CD8-positive, alpha-beta memory T cell (primary cell): Measurements from ENCODE around the gene GRM7. TPM values are rescaled to one million over a fixed set of nuclear protein-coding genes. Genes with fewer than 3 reads are reported as not detected.

Experiments used
- CTCF ChIA-PET: fragments of 350-600 bp; sonication (Branson Sonifier 250); formaldehyde crosslinking; loops from one replicate; lab custom pipeline; 2021; ENCODE audit warnings: antibody characterized with exemption; lab: Charles Lee
- POLR2A ChIA-PET: fragments of 350-600 bp; sonication (Branson Sonifier 250); formaldehyde crosslinking; loops from one replicate; lab custom pipeline; 2021; ENCODE audit warnings: antibody characterized with exemption; lab: Charles Lee
- DNase-seq, 5 donors: peaks; one replicate each; pipeline versions ENCODE4 v3.0.0 to v3.0.0-alpha.2; 2020 to 2022; ENCODE audit warnings: mixed read lengths in 1 of 5
- H3K27ac ChIP-seq: one replicate; pipeline ENCODE4 v1.7.0; 2013; ENCODE audit warnings: low read depth, mild to moderate bottlenecking, low read length, moderate library complexity
- H3K27me3 ChIP-seq: 2 replicates; pipeline ENCODE4 v1.7.0; 2013; ENCODE audit warnings: low read length, mild to moderate bottlenecking; ENCODE audit not compliant: insufficient read depth, poor library complexity, severe bottlenecking
- H3K36me3 ChIP-seq: 2 replicates; pipeline ENCODE4 v1.7.0; 2013; ENCODE audit warnings: mild to moderate bottlenecking, low read length, moderate library complexity; ENCODE audit not compliant: insufficient read depth
- H3K4me1 ChIP-seq: 2 replicates; pipeline ENCODE4 v1.7.0; 2013; ENCODE audit warnings: mild to moderate bottlenecking, low read length, moderate library complexity; ENCODE audit not compliant: insufficient read depth
- H3K4me3 ChIP-seq: 2 replicates; pipeline ENCODE4 v1.7.0; 2013; ENCODE audit warnings: mild to moderate bottlenecking, low read length
- H3K9me3 ChIP-seq: 2 replicates; pipeline ENCODE4 v1.7.0; 2013; ENCODE audit warnings: mild to moderate bottlenecking, low read length
- H3K27ac Mint-ChIP-seq, 8 donors: one replicate each; pipeline ENCODE4 v1.8.0; 2020 to 2021; ENCODE audit warnings: mixed read lengths in 8 of 8, mild to moderate bottlenecking in 6 of 8, inconsistent platforms in 3 of 8, moderate library complexity in 3 of 8
- H3K27me3 Mint-ChIP-seq, 2 donors: one replicate each; pipeline ENCODE4 v1.8.0; 2020 to 2021; ENCODE audit warnings: mixed read lengths in 2 of 2, mild to moderate bottlenecking in 1 of 2, moderate library complexity in 1 of 2
- H3K36me3 Mint-ChIP-seq, 3 donors: one replicate each; pipeline ENCODE4 v1.8.0; 2020 to 2021; ENCODE audit warnings: mixed read lengths in 3 of 3, inconsistent platforms in 1 of 3, mild to moderate bottlenecking in 1 of 3
- H3K4me1 Mint-ChIP-seq, 3 donors: one replicate each; pipeline ENCODE4 v1.8.0; 2020 to 2021; ENCODE audit warnings: mixed read lengths in 3 of 3, inconsistent platforms in 1 of 3, mild to moderate bottlenecking in 1 of 3
- H3K4me3 Mint-ChIP-seq, 7 donors: one replicate each; pipeline ENCODE4 v1.8.0; 2020 to 2021; ENCODE audit warnings: mixed read lengths in 7 of 7, mild to moderate bottlenecking in 6 of 7, moderate library complexity in 4 of 7, inconsistent platforms in 2 of 7
- H3K9me3 Mint-ChIP-seq, 5 donors: one replicate each; pipeline ENCODE4 v1.8.0; 2020 to 2022; ENCODE audit warnings: mixed read lengths in 5 of 5, mild to moderate bottlenecking in 3 of 5, moderate library complexity in 2 of 5, inconsistent platforms in 1 of 5
- polyA plus RNA-seq: library from polyadenylated mRNA; unstranded; fragments of 300-500 nt; fragmentation: Illumina TruSeq; gene quantifications from one replicate; pipeline ENCODE4 v1.2.3, GENCODE V29; 2021
- total RNA-seq, 2 experiments: library from RNA; stranded (reverse); gene quantifications; one replicate each; pipeline ENCODE4 v1.2.3, GENCODE V29; 2021

The GRM7 gene
- total and polyA plus RNA-seq, 3 experiments from 2014 or later, result not detected

GRCh38 chr3:7288133-7288532, 427.2 kb downstream of the GRM7 start:
- Histone ChIP-seq H3K27me3 (no peaks in the 10 kb centered on the region), H3K4me1 (no peaks in the 10 kb centered on the region), H3K9me3 (no peaks in the 10 kb centered on the region), H3K27ac (no peak overlapping the region), H3K4me3 (no peak overlapping the region), H3K36me3 (no peaks in the 10 kb centered on the region)
- DNase-seq, result no peak
- Mint-ChIP-seq H3K4me3 (no peak overlapping the region), H3K36me3 (no peaks in the 10 kb centered on the region), H3K27ac (no peak overlapping the region), H3K4me1 (no peaks in the 10 kb centered on the region), H3K27me3 (no peaks in the 10 kb centered on the region), H3K9me3 (peaks cover 4 to 15% (median 5%) of the 10 kb centered on the region in 5 donors)
- POLR2A ChIA-PET, result no interaction called here
- CTCF ChIA-PET, result no interaction called here

GRCh38 chr3:7289121-7289520, 428.2 kb downstream of the GRM7 start:
- no peak overlapping the region for H3K27ac Mint-ChIP-seq

GRCh38 chr3:7290077-7290825, 429.3 kb downstream of the GRM7 start:
- no peaks in the 10 kb centered on the region for H3K36me3 Mint-ChIP-seq
- no peaks in the 10 kb centered on the region for H3K36me3 ChIP-seq
- no peaks in the 10 kb centered on the region for H3K4me1 Mint-ChIP-seq
- H3K27ac ChIP-seq, result no peak overlapping the region
- H3K4me3 ChIP-seq, result no peak overlapping the region
- POLR2A ChIA-PET, result no interaction called here
- H3K9me3 Mint-ChIP-seq, result peaks cover 4 to 12% (median 9%) of the 10 kb centered on the region in 5 donors
- no peak for DNase-seq
- H3K27ac Mint-ChIP-seq, result no peak overlapping the region
- CTCF ChIA-PET, result no interaction called here
- no peaks in the 10 kb centered on the region for H3K9me3 ChIP-seq
- H3K4me3 Mint-ChIP-seq, result no peak overlapping the region
- no peaks in the 10 kb centered on the region for H3K4me1 ChIP-seq
- no peaks in the 10 kb centered on the region for H3K27me3 ChIP-seq
- no peaks in the 10 kb centered on the region for H3K27me3 Mint-ChIP-seq

More at GRCh38 chr3:7289121-7289520, 428.2 kb downstream of the GRM7 start:
- Histone ChIP-seq H3K27ac (no peak overlapping the region), H3K27me3 (no peaks in the 10 kb centered on the region), H3K4me1 (no peaks in the 10 kb centered on the region), H3K9me3 (no peaks in the 10 kb centered on the region), H3K36me3 (no peaks in the 10 kb centered on the region), H3K4me3 (no peak overlapping the region)
- CTCF ChIA-PET, result no interaction called here
- H3K4me3 Mint-ChIP-seq, result no peak overlapping the region
- no peaks in the 10 kb centered on the region for H3K27me3 Mint-ChIP-seq
- peaks cover 4 to 12% (median 9%) of the 10 kb centered on the region in 5 donors for H3K9me3 Mint-ChIP-seq
- POLR2A ChIA-PET, result no interaction called here
- no peaks in the 10 kb centered on the region for H3K4me1 Mint-ChIP-seq
- H3K36me3 Mint-ChIP-seq, result no peaks in the 10 kb centered on the region
- no peak for DNase-seq

- no peak overlapping the region for H3K4me3 Mint-ChIP-seq
- ChIA-PET CTCF (no interaction called here), POLR2A (no interaction called here)
- no peaks in the 10 kb centered on the region for H3K27me3 Mint-ChIP-seq
- no peak overlapping the region for H3K27ac Mint-ChIP-seq
- Histone ChIP-seq H3K36me3 (no peaks in the 10 kb centered on the region), H3K4me1 (no peaks in the 10 kb centered on the region), H3K4me3 (no peak overlapping the region), H3K27me3 (no peaks in the 10 kb centered on the region), H3K9me3 (no peaks in the 10 kb centered on the region), H3K27ac (no peak overlapping the region)
- peaks cover 4 to 12% (median 8%) of the 10 kb centered on the region in 5 donors for H3K9me3 Mint-ChIP-seq
- no peak for DNase-seq
- H3K36me3 Mint-ChIP-seq, result no peaks in the 10 kb centered on the region
- no peaks in the 10 kb centered on the region for H3K4me1 Mint-ChIP-seq
Observed at GRCh38 chr3:7292362-7292761, 431.4 kb downstream of the GRM7 start.

- Mint-ChIP-seq H3K4me3 (no peak overlapping the region), H3K4me1 (no peaks in the 10 kb centered on the region), H3K36me3 (no peaks in the 10 kb centered on the region), H3K27me3 (no peaks in the 10 kb centered on the region), H3K27ac (no peak overlapping the region), H3K9me3 (peaks cover 4 to 12% (median 8%) of the 10 kb centered on the region in 5 donors)
- ChIA-PET POLR2A (no interaction called here), CTCF (no interaction called here)
- H3K9me3 ChIP-seq, result no peaks in the 10 kb centered on the region
- DNase-seq, result no peak
- H3K4me3 ChIP-seq, result no peak overlapping the region
- no peaks in the 10 kb centered on the region for H3K27me3 ChIP-seq
- no peaks in the 10 kb centered on the region for H3K36me3 ChIP-seq
- no peak overlapping the region for H3K27ac ChIP-seq
- H3K4me1 ChIP-seq, result no peaks in the 10 kb centered on the region
Observed at GRCh38 chr3:7293286-7293685, 432.4 kb downstream of the GRM7 start.

- Histone ChIP-seq H3K27me3 (no peaks in the 10 kb centered on the region), H3K9me3 (no peaks in the 10 kb centered on the region), H3K27ac (no peak overlapping the region), H3K4me1 (no peaks in the 10 kb centered on the region), H3K36me3 (no peaks in the 10 kb centered on the region), H3K4me3 (no peak overlapping the region)
- Mint-ChIP-seq H3K9me3 (peaks cover 3 to 19% (median 7%) of the 10 kb centered on the region in 5 donors), H3K36me3 (no peaks in the 10 kb centered on the region), H3K4me3 (no peak overlapping the region), H3K27ac (no peak overlapping the region), H3K4me1 (no peaks in the 10 kb centered on the region), H3K27me3 (no peaks in the 10 kb centered on the region)
- ChIA-PET POLR2A (no interaction called here), CTCF (no interaction called here)
- no peak for DNase-seq
Observed at GRCh38 chr3:7305561-7305960, 444.6 kb downstream of the GRM7 start.

GRCh38 chr3:7306901-7307300, 446.0 kb downstream of the GRM7 start:
- Histone ChIP-seq H3K36me3 (no peaks in the 10 kb centered on the region), H3K4me3 (no peak overlapping the region), H3K4me1 (no peaks in the 10 kb centered on the region), H3K9me3 (no peaks in the 10 kb centered on the region), H3K27me3 (no peaks in the 10 kb centered on the region), H3K27ac (no peak overlapping the region)
- DNase-seq, result no peak
- Mint-ChIP-seq H3K27me3 (no peaks in the 10 kb centered on the region), H3K9me3 (peaks cover 3 to 22% (median 8%) of the 10 kb centered on the region in 5 donors), H3K36me3 (no peaks in the 10 kb centered on the region), H3K4me3 (no peak overlapping the region), H3K4me1 (no peaks in the 10 kb centered on the region), H3K27ac (no peak overlapping the region)
- POLR2A ChIA-PET, result no interaction called here
- CTCF ChIA-PET, result no interaction called here

- Histone ChIP-seq H3K27me3 (no peaks in the 10 kb centered on the region), H3K9me3 (no peaks in the 10 kb centered on the region), H3K4me1 (no peaks in the 10 kb centered on the region), H3K27ac (no peak overlapping the region), H3K4me3 (no peak overlapping the region), H3K36me3 (no peaks in the 10 kb centered on the region)
- ChIA-PET POLR2A (no interaction called here), CTCF (no interaction called here)
- Mint-ChIP-seq H3K27me3 (no peaks in the 10 kb centered on the region), H3K4me3 (no peak overlapping the region), H3K27ac (no peak overlapping the region), H3K9me3 (peaks cover 3 to 21% (median 8%) of the 10 kb centered on the region in 5 donors), H3K4me1 (no peaks in the 10 kb centered on the region), H3K36me3 (no peaks in the 10 kb centered on the region)
- DNase-seq, result no peak
Observed at GRCh38 chr3:7307410-7307809, 446.5 kb downstream of the GRM7 start.
